ENCODE measurements around the gene ZNF557. TPM values are rescaled to one million over a fixed set of nuclear protein-coding genes. Genes with fewer than 3 reads are reported as not detected.

ZNF557 gene
- total and polyA plus RNA-seq, 2 of the 4 experiments (the other 2 are of a cell fraction), result 3.7 to 21.1 TPM

GRCh38 chr19:7132054-7132453, 62.6 kb downstream of the ZNF557 start:
- H2BK120ac ChIP-seq (ENCODE audit: low read depth, low read length), result no peak overlapping the region
- H3K27me3 ChIP-seq (ENCODE audit: control insufficient read depth, insufficient read depth, low read length), result no peaks in the 10 kb centered on the region
- no peak overlapping the region for H3K4me3 ChIP-seq (ENCODE audit: insufficient read depth, low read depth, low read length)
- no peak overlapping the region for H2AFZ ChIP-seq (replicated peaks; ENCODE audit: low read length, poor library complexity)
- H3K9ac ChIP-seq (ENCODE audit: low read depth, low read length), result no peak overlapping the region
- no peak overlapping the region for H3K23ac ChIP-seq (ENCODE audit: low read depth, low read length)
- no peak overlapping the region for H3K4me2 ChIP-seq (ENCODE audit: low read depth, low read length)
- in situ Hi-C loops (cut with MboI; ENCODE audit: low sequenced_read_pairs), result no loop called here
- no peak overlapping the region for H4K8ac ChIP-seq (ENCODE audit: low read depth in 2 of 2, low read length in 2 of 2)
- no peaks in the 10 kb centered on the region; the same call in 1 of the 2 replicates for H3K9me3 ChIP-seq (ENCODE audit: control insufficient read depth, insufficient read depth, low read length)
- no peak for DNase-seq
- no peak overlapping the region for H2BK15ac ChIP-seq (ENCODE audit: low read depth, low read length)
- H2BK5ac ChIP-seq (ENCODE audit: low read depth, low read length, poor library complexity, severe bottlenecking), result no peak overlapping the region
- H4K91ac ChIP-seq (ENCODE audit: insufficient read depth, low read depth, low read length), result no peak overlapping the region
- no peak overlapping the region for H3K14ac ChIP-seq (replicated peaks; ENCODE audit: low read depth, low read length)
- H2AK5ac ChIP-seq (ENCODE audit: low read depth, low read length), result no peak overlapping the region
- H3K18ac ChIP-seq (ENCODE audit: low read depth, low read length), result no peak overlapping the region
- no peaks in the 10 kb centered on the region for H4K20me1 ChIP-seq (ENCODE audit: insufficient read depth, low read length)
- no peak for ATAC-seq (ENCODE audit: low read depth)
- intact Hi-C loops (cut with micrococcal nuclease), result no loop called here
- H2BK20ac ChIP-seq (ENCODE audit: low read depth, low read length), result no peak overlapping the region
- CTCF ChIA-PET, result no interaction called here
- dilution Hi-C loops (cut with HindIII; ENCODE audit: low sequenced_read_pairs, unreplicated experiment), result no loop called here
- no peak for TF ChIP-seq NFE2L2 (IDR thresholded peaks at IDR 0.05; ENCODE audit: low read depth, low read length)
- no peaks in the 10 kb centered on the region for H3K79me1 ChIP-seq (ENCODE audit: low read depth in 1 of 2, low read length in 2 of 2)
- H3K4me1 ChIP-seq (ENCODE audit: control insufficient read depth, insufficient read depth, low read length), result no peaks in the 10 kb centered on the region
- H4K5ac ChIP-seq (ENCODE audit: low read depth, low read length), result no peak overlapping the region
- BruUV-seq (replicated peaks), result no TSS peak
- H2AK9ac ChIP-seq (replicated peaks; ENCODE audit: low read depth, low read length, poor library complexity), result no peak overlapping the region
- peaks cover 13% of the 10 kb centered on the region for H3K36me3 ChIP-seq (ENCODE audit: control insufficient read depth, insufficient read depth, low read length)
- no peak overlapping the region for H3K27ac ChIP-seq (ENCODE audit: insufficient read depth, low read length)
- WGBS, 2 experiments (ENCODE audit: extremely low coverage in 2 of 2, insufficient read length in 1 of 2), result 96% methylated on average over 8 of the region's 16 CpGs; no CpG with 5 or more reads in 1 of the 2 experiments
- H3K56ac ChIP-seq (ENCODE audit: extremely low read depth, insufficient read depth, low read length), result no peak overlapping the region
- POLR2A ChIA-PET (ENCODE audit: unreplicated experiment), result no interaction called here
- no peak overlapping the region for H3K4ac ChIP-seq (ENCODE audit: low read depth, low read length)
- no peaks in the 10 kb centered on the region; the same call in 1 of the 2 replicates for H3K9me1 ChIP-seq (ENCODE audit: insufficient read depth, low read length)

Measured in IMR-90 (cell line).